A673 (cell line): Measurements from ENCODE around the gene EHMT1. TPM values are rescaled to one million over a fixed set of nuclear protein-coding genes. Genes with fewer than 3 reads are reported as not detected.

Experiments
- BruUV-seq: library from RNA; stranded (reverse); fragments of 400-500 nt; replicated peaks from 2 replicates; lab custom pipeline; 2021; lab: Mats Ljungman, UMichigan
- CTCF ChIA-PET: fragments of 300-600 bp; sonication (Branson Sonifier 250); formaldehyde crosslinking; loops from one replicate; lab custom pipeline; 2022; ENCODE audit warnings: antibody characterized with exemption; lab: Charles Lee
- POLR2A ChIA-PET: fragments of 300-600 bp; sonication (Branson Sonifier 250); formaldehyde crosslinking; loops from one replicate; lab custom pipeline; 2022; ENCODE audit warnings: antibody characterized with exemption; ENCODE audit not compliant: low non-redundant PET; lab: Charles Lee
- DNase-seq: peaks from one replicate; pipeline ENCODE4 v3.0.0-alpha.2; 2015; ENCODE audit warnings: low spot score
- H3K27ac ChIP-seq: fragments of 200-600 bp; sonication (generic); 2 replicates; pipeline ENCODE4 v1.5.1; 2016; ENCODE audit warnings: mixed run types, low read depth, mild to moderate bottlenecking, mixed read lengths, antibody characterized with exemption, low read length; ENCODE audit not compliant: poor library complexity, severe bottlenecking
- H3K27me3 ChIP-seq: fragments of 200-600 bp; sonication (generic); replicated peaks from 2 replicates; pipeline ENCODE4 v1.6.1; 2017; ENCODE audit warnings: mixed run types, low read depth, mild to moderate bottlenecking, mixed read lengths, antibody characterized with exemption, low read length; ENCODE audit not compliant: insufficient read depth, poor library complexity
- H3K36me3 ChIP-seq: fragments of 200-600 bp; sonication (generic); 2 replicates; pipeline ENCODE4 v1.6.1; 2016; ENCODE audit warnings: mixed run types, mild to moderate bottlenecking, mixed read lengths, antibody characterized with exemption, low read length; ENCODE audit not compliant: insufficient read depth, poor library complexity, severe bottlenecking
- H3K4me1 ChIP-seq: fragments of 200-600 bp; sonication (generic); 2 replicates; pipeline ENCODE4 v1.6.1; 2017; ENCODE audit warnings: mixed run types, mild to moderate bottlenecking, mixed read lengths, antibody characterized with exemption, low read length; ENCODE audit not compliant: insufficient read depth, poor library complexity, severe bottlenecking
- H3K4me3 ChIP-seq: fragments of 200-600 bp; sonication (generic); 2 replicates; pipeline ENCODE4 v1.5.1; 2016; ENCODE audit warnings: low read depth, mixed run types, mild to moderate bottlenecking, mixed read lengths, low read length; ENCODE audit not compliant: poor library complexity, severe bottlenecking
- H3K9me3 ChIP-seq: fragments of 200-600 bp; sonication (generic); 2 replicates; pipeline ENCODE4 v1.6.1; 2016; ENCODE audit warnings: mixed run types, low read depth, mild to moderate bottlenecking, mixed read lengths, antibody characterized with exemption, low read length; ENCODE audit not compliant: poor library complexity, severe bottlenecking
- CTCF ChIP-seq: fragments of 300-800, 200-600 bp; sonication (generic); conservative IDR thresholded peaks from 2 replicates; pipeline ENCODE4 v1.5.1; 2017; ENCODE audit warnings: low read depth, mild to moderate bottlenecking, antibody characterized with exemption, low read length, moderate library complexity, mixed read lengths
- EZH2 ChIP-seq: fragments of 200-600 bp; sonication (generic); IDR thresholded peaks from 2 replicates; pipeline ENCODE4 v1.6.1; 2017; ENCODE audit warnings: borderline replicate concordance, low read depth, mild to moderate bottlenecking, mixed read lengths, antibody characterized with exemption, low read length; ENCODE audit not compliant: poor library complexity, severe bottlenecking
- intact Hi-C: fragments of 100-400 bp; cut with micrococcal nuclease; formaldehyde crosslinking; loops from one replicate; pipeline ENCODE4 v1.10.0; 2022; ENCODE audit not compliant: unreplicated experiment
- total RNA-seq: library from RNA; stranded (reverse); gene quantifications from 2 replicates; pipeline ENCODE4 v1.2.3, GENCODE V29; 2021

EHMT1 gene
- total RNA-seq, 1 experiment from 2014 or later = 115 TPM

- Histone ChIP-seq H3K4me3 (no peak overlapping the region), H3K4me1 (peaks cover 3% of the 10 kb centered on the region), H3K27me3 (no peaks in the 10 kb centered on the region), H3K9me3 (peaks cover 4% of the 10 kb centered on the region), H3K36me3 (peaks cover 31% of the 10 kb centered on the region), H3K27ac (no peak overlapping the region)
- intact Hi-C loops = no loop called here
- DNase-seq = no peak
- ChIA-PET POLR2A (no interaction called here), CTCF (no interaction called here)
- no TSS peak for BruUV-seq
- TF ChIP-seq EZH2 (no peak), CTCF (no peak)
Measured at GRCh38 chr9:137753192-137753765, 134.5 kb downstream of the EHMT1 start.

GRCh38 chr9:137755261-137755927 is 136.6 kb downstream of the EHMT1 start:
- H3K36me3 ChIP-seq = peaks cover 35% of the 10 kb centered on the region
- BruUV-seq = no TSS peak
- no peaks in the 10 kb centered on the region for H3K27me3 ChIP-seq
- TF ChIP-seq EZH2 (no peak), CTCF (no peak)
- ChIA-PET POLR2A (no interaction called here), CTCF (no interaction called here)
- no peak overlapping the region for H3K4me3 ChIP-seq
- H3K4me1 ChIP-seq = peaks cover 3% of the 10 kb centered on the region
- H3K9me3 ChIP-seq = peaks cover 4% of the 10 kb centered on the region
- intact Hi-C loops = no loop called here
- DNase-seq = no peak
- no peak overlapping the region for H3K27ac ChIP-seq

- intact Hi-C loops = no loop called here
- BruUV-seq = no TSS peak
Measured at GRCh38 chr9:137756045-137756744, 137.4 kb downstream of the EHMT1 start.

More at GRCh38 chr9:137756045-137756744, 137.4 kb downstream of the EHMT1 start:
- no peak for DNase-seq
- peaks cover 3% of the 10 kb centered on the region for H3K4me1 ChIP-seq
- peaks cover 35% of the 10 kb centered on the region for H3K36me3 ChIP-seq
- H3K9me3 ChIP-seq = peaks cover 4% of the 10 kb centered on the region
- no peak for TF ChIP-seq CTCF
- no peak for TF ChIP-seq EZH2
- H3K27ac ChIP-seq = no peak overlapping the region
- H3K4me3 ChIP-seq = no peak overlapping the region
- no peaks in the 10 kb centered on the region for H3K27me3 ChIP-seq
- ChIA-PET CTCF (no interaction called here), POLR2A (no interaction called here)
